ENCODE data around the gene MLF2.

- TF ChIP-seq EP300 (IDR thresholded peaks at IDR 0.05) = no peak
- TF ChIP-seq, protein P1, sequence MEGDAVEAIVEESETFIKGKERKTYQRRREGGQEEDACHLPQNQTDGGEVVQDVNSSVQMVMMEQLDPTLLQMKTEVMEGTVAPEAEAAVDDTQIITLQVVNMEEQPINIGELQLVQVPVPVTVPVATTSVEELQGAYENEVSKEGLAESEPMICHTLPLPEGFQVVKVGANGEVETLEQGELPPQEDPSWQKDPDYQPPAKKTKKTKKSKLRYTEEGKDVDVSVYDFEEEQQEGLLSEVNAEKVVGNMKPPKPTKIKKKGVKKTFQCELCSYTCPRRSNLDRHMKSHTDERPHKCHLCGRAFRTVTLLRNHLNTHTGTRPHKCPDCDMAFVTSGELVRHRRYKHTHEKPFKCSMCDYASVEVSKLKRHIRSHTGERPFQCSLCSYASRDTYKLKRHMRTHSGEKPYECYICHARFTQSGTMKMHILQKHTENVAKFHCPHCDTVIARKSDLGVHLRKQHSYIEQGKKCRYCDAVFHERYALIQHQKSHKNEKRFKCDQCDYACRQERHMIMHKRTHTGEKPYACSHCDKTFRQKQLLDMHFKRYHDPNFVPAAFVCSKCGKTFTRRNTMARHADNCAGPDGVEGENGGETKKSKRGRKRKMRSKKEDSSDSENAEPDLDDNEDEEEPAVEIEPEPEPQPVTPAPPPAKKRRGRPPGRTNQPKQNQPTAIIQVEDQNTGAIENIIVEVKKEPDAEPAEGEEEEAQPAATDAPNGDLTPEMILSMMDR (IDR thresholded peaks at IDR 0.05) = peak in 1 of 4 experiments; percentile 96
- TF ChIP-seq POLR2AphosphoS5 (IDR thresholded peaks at IDR 0.05) = peak; percentile 97
- peak; percentile 92 to 93 for TF ChIP-seq POLR2A (IDR thresholded peaks at IDR 0.05)
These were observed at the start of gene MLF2 for GRCh38 chr12:6752921-6753771.
